Hematopoietic multipotent progenitor cell (in vitro differentiated cells): ENCODE results near the gene ULK3. TPM values are rescaled to one million over a fixed set of nuclear protein-coding genes. Genes with fewer than 3 reads are reported as not detected.

Experiments
- DNase-seq, 3 donors: peaks; one replicate each; pipeline ENCODE4 v3.0.0-alpha.2; 2011 to 2015; ENCODE audit warnings: low read depth in 2 of 3, low spot score in 2 of 3
- small RNA-seq: library from RNA; depleted of rRNA; stranded (forward); fragments of <200 nt; gene quantifications from one replicate; pipeline ENCODE3, GENCODE V24; 2012
- total RNA-seq: library from RNA; depleted of rRNA; stranded (reverse); fragments of >200 nt; gene quantifications from one replicate; pipeline ENCODE4 v1.2.3, GENCODE V29; 2012

The ULK3 gene
- total RNA-seq, 1 donor = 69.7 TPM

- DNase-seq = no peak
Measured at GRCh38 chr15:74788042-74788682, 54.8 kb downstream of the ULK3 start.

- peak; percentile 87 to 98 (median 96) for DNase-seq
Measured at GRCh38 chr15:74787251-74788041, 55.5 kb downstream of the ULK3 start.

GRCh38 chr15:74786551-74787165 is 56.3 kb downstream of the ULK3 start:
- DNase-seq = no peak

Small RNA genes lying within 50 kb of the gene (small RNA-seq; reads per million reads assigned to genes)
- gene CPLX3 (not detected), gene MIR4513 (not detected), gene MIR6882 (7.3 reads per million, percentile 90 among the genes with 10 or more reads in this experiment)

Other genes with a start within 250 kb of the ULK3 start
- 117 TPM for gene CLK3, start 227.3 kb downstream of the ULK3 start, total RNA-seq
- 19.4 TPM for gene EDC3, start 147.1 kb downstream of the ULK3 start, total RNA-seq
- 0.27 TPM for gene CYP1A1, start 117.6 kb downstream of the ULK3 start, total RNA-seq
- gene CYP1A2, start 94.3 kb downstream of the ULK3 start, total RNA-seq = not detected
- 118 TPM for gene CSK, start 61.1 kb downstream of the ULK3 start, total RNA-seq
- gene LMAN1L, start 30.3 kb downstream of the ULK3 start, total RNA-seq = 0.27 TPM
- gene CPLX3, start 16.5 kb downstream of the ULK3 start, total RNA-seq = not detected
- 67.6 TPM for gene SCAMP2, start 30.2 kb upstream of the ULK3 start, total RNA-seq
- gene MPI, start 46.9 kb upstream of the ULK3 start, total RNA-seq = 77.3 TPM
- gene FAM219B, start 63.7 kb upstream of the ULK3 start, total RNA-seq = 58.4 TPM
- 47.9 TPM for gene COX5A, start 94.9 kb upstream of the ULK3 start, total RNA-seq
- 3.2 TPM for gene RPP25, start 113.6 kb upstream of the ULK3 start, total RNA-seq
- 4.8 TPM for gene SCAMP5, start 152.4 kb upstream of the ULK3 start, total RNA-seq
- gene PPCDC, start 180.4 kb upstream of the ULK3 start, total RNA-seq = 36.9 TPM